ENCODE results near the gene TRAF5. TPM values are rescaled to one million over a fixed set of nuclear protein-coding genes. Genes with fewer than 3 reads are reported as not detected.

Gene TRAF5
- total and polyA plus RNA-seq, 7 donors = 1.1 to 5.1 (median 1.8) TPM

GRCh38 chr1:211420845-211421454, 94.3 kb downstream of the TRAF5 start:
- H3K27ac ChIP-seq = no peak overlapping the region
- H3K9me3 ChIP-seq = no peaks in the 10 kb centered on the region
- ATAC-seq = no peak
- no peaks in the 10 kb centered on the region for H3K36me3 ChIP-seq (ENCODE audit: insufficient read depth in 1 of 2, low read depth in 1 of 2)
- TF ChIP-seq, protein P1, sequence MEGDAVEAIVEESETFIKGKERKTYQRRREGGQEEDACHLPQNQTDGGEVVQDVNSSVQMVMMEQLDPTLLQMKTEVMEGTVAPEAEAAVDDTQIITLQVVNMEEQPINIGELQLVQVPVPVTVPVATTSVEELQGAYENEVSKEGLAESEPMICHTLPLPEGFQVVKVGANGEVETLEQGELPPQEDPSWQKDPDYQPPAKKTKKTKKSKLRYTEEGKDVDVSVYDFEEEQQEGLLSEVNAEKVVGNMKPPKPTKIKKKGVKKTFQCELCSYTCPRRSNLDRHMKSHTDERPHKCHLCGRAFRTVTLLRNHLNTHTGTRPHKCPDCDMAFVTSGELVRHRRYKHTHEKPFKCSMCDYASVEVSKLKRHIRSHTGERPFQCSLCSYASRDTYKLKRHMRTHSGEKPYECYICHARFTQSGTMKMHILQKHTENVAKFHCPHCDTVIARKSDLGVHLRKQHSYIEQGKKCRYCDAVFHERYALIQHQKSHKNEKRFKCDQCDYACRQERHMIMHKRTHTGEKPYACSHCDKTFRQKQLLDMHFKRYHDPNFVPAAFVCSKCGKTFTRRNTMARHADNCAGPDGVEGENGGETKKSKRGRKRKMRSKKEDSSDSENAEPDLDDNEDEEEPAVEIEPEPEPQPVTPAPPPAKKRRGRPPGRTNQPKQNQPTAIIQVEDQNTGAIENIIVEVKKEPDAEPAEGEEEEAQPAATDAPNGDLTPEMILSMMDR (IDR thresholded peaks at IDR 0.05) = no peak
- H3K27me3 ChIP-seq (ENCODE audit: insufficient read depth in 3 of 3, low read length in 2 of 3) = no peaks in the 10 kb centered on the region
- intact Hi-C loops (cut with DNase I) = no loop called here
- 70 to 77% (median 75%) methylated on average over 2 of the region's 2 CpGs for WGBS, 3 donors
- no peak for DNase-seq
- no peak overlapping the region for H3K4me3 ChIP-seq
- no peaks in the 10 kb centered on the region for H3K4me1 ChIP-seq

- Histone ChIP-seq H3K27ac (no peak overlapping the region), H3K9me3 (no peaks in the 10 kb centered on the region), H3K27me3 (ENCODE audit: insufficient read depth in 3 of 3, low read length in 2 of 3) (no peaks in the 10 kb centered on the region), H3K4me3 (no peak overlapping the region), H3K4me1 (no peaks in the 10 kb centered on the region), H3K36me3 (ENCODE audit: insufficient read depth in 1 of 2, low read depth in 1 of 2) (no peaks in the 10 kb centered on the region)
- no peak for DNase-seq
- intact Hi-C loops (cut with DNase I) = no loop called here
- 100% methylated on average over 1 of the region's 1 CpG for WGBS, 3 donors
- TF ChIP-seq, protein P1 (IDR thresholded peaks at IDR 0.05) = no peak
- no peak for ATAC-seq
Measured at GRCh38 chr1:211424018-211424417, 97.4 kb downstream of the TRAF5 start.

Other genes with a start within 250 kb of the TRAF5 start
- gene KCNH1, start 192.7 kb upstream of the TRAF5 start, total RNA-seq = under 1 TPM; 0.10 to 0.22 (median 0.21) TPM
- under 1 TPM; 0.12 to 0.17 (median 0.13) TPM for gene KCNH1, start 192.7 kb upstream of the TRAF5 start, polyA plus RNA-seq
- 10 to 100 TPM; 67.4 to 95.7 (median 72.0) TPM for gene RCOR3, start 67.5 kb upstream of the TRAF5 start, total RNA-seq
- 10 to 100 TPM; 29.4 to 95.1 (median 62.6) TPM for gene RCOR3, start 67.5 kb upstream of the TRAF5 start, polyA plus RNA-seq
- not detected for gene RD3, start 165.3 kb downstream of the TRAF5 start, total RNA-seq
- under 1 TPM in 2 of 3 donors, not detected in 1; 0.03 to 0.10 TPM for gene RD3, start 165.3 kb downstream of the TRAF5 start, polyA plus RNA-seq